ENCODE results near the gene MOV10L1.

Gene MOV10L1

GRCh38 chr22:50175921-50176849, 86.4 kb downstream of the MOV10L1 start:
- DNase-seq (ENCODE audit: low read depth in 3 of 3) = no peak

DNA sequence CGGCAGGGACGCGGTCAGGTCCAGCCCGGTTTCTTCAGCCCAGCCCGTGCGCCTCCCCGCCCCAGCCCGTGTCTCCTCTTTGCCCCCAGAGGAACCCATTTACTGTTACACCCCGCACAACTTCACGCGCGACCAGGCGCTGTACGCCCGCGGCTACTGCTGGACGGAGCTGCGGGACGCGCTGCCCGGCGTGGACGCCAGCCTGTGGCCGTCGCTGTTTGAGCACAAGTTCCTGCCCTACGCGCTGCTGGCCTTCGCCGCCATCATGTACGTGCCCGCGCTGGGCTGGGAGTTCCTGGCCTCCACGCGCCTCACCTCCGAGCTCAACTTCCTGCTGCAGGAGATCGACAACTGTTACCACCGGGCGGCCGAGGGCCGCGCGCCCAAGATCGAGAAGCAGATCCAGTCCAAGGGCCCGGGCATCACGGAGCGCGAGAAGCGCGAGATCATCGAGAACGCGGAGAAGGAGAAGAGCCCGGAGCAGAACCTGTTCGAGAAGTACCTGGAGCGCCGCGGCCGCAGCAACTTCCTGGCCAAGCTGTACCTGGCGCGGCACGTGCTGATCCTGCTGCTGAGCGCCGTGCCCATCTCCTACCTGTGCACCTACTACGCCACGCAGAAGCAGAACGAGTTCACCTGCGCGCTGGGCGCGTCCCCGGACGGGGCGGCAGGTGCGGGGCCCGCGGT, 87.2 kb downstream of the MOV10L1 start:
- DNase-seq (ENCODE audit: low read depth in 3 of 3) = no peak

- DNase-seq (ENCODE audit: low read depth in 3 of 3) = no peak
Measured at GRCh38 chr22:50177537-50178470, 88.0 kb downstream of the MOV10L1 start.

GRCh38 chr22:50178471-50178864, 88.7 kb downstream of the MOV10L1 start:
- DNase-seq (ENCODE audit: low read depth in 3 of 3) = no peak

- DNase-seq (ENCODE audit: low read depth in 3 of 3) = no peak
Measured at GRCh38 chr22:50178871-50179869, 89.4 kb downstream of the MOV10L1 start.

GRCh38 chr22:50179937-50180726, 90.3 kb downstream of the MOV10L1 start:
- no peak for DNase-seq (ENCODE audit: low read depth in 3 of 3)

- DNase-seq (ENCODE audit: low read depth in 3 of 3) = no peak
Measured at GRCh38 chr22:50180727-50181521, 91.1 kb downstream of the MOV10L1 start.

DNA sequence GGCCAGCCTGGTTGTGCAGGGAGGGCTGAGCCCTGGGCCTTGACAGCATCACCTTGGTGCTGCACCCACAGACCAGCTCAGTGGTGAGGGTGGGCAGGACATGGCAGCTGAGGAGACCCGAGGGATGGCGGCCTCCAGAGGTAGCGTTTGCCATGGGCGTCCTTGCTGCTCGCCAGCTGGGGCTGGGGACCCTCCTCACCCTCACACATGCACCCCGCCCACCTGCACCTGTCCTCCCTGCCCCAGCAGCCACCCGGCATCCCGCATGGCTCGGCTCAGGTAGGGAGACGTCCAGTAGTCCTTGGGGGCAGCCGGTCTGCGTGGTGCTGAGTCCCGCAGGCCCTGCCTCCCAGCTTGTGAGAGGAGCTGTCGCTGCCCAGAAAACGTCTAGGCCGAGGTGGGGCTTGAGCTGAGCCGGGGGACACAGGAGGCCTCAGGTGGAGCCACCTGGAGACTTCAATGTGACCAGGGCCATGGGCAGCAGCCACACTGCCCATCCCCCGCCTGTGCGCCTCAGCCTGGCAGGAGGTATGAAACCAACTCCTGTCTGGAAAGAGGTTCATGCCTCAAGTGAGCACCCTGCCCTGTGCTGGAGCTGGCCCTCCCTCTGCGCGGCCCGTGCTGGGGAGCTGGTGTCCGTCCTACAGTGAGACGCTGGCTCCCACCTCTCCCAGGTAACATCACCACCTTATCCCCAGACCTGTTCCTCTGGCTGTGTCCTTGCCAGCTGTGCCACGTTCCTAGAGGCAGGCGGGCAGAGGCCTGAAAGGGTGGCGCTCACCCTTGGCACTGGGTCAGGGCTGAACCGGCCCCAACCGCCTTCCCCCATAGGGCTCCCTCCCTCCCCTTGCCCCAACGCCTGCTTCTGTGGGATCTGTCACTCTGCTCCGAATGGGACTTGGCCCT, 92.6 kb downstream of the MOV10L1 start:
- no peak for DNase-seq (ENCODE audit: low read depth in 3 of 3)

DNA sequence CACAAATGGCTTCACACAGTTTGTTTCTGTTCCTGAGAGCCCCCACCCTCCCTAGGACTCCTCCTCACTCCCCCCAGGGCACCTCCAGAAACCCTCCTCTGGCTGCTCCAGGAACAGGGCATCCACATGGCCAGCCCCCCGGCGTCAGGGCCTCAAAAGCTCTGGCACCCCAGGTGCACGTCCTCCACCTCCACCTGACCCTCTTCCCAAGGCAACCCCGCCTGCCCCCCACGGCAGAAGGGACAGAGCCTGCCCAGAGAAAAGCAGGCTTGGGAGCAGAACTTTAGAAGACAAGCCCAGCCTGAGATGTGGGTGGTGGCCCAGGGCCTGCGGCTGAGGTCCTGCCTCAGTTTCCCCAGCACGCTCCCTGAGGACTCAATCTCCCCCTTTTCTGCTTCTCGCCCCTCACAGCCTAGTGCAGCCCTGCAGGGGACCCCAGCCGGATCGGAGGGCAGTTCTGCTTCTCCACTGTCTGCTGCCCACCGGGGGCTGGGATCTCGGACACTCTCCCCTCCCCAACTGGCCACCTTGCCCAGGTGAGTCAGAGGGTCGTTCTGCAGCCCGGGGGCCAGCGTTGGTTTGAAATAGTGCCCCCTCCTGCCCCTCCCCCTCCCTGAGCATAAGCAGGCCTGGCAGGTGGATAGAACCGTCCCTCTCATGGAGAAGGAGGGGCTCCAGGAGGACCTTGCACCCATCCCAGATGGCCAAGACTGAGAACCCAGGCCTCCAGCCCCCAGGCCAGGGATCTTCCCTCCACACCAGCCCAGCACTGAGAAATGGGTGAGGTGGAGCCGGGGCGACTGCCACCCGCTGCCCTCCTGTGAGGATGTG, 93.5 kb downstream of the MOV10L1 start:
- DNase-seq (ENCODE audit: low read depth in 3 of 3) = no peak

GRCh38 chr22:50184004-50184901, 94.4 kb downstream of the MOV10L1 start:
- DNase-seq (ENCODE audit: low read depth in 3 of 3) = no peak

DNA sequence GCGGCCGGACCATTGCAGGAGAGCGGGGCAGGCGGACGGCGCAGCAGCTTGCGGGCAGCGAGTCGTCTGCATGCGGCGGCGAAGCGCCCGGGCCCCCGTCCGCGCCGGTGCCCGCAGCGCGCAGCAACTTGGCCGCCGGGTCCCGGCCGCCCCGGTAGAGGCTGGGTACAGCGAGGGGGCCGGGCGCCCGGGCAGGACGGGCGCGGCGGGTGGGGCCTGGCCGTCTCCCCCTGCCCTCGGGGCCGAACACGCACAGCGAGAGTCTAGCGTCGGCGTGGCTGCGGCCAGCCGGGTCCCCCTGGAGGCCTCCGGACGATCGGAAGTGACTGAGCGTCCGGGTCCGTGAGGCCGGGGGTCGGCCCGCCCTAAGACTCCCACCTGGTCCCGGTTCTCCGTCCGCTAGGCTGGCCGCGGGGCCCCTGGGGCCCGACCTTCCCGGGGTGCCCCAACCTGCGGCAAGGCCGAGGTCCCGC, 95.1 kb downstream of the MOV10L1 start:
- DNase-seq (ENCODE audit: low read depth in 3 of 3) = no peak

GRCh38 chr22:50185375-50186087, 95.7 kb downstream of the MOV10L1 start, which contains the start of gene TRABD:
TRABD (plus strand) TSS chr22:50185913; CDS start chr22:50193061, 7,148 bp downstream.
- DNase-seq (ENCODE audit: low read depth in 3 of 3) = peak; percentile 76 to 88 (median 81)

DNA sequence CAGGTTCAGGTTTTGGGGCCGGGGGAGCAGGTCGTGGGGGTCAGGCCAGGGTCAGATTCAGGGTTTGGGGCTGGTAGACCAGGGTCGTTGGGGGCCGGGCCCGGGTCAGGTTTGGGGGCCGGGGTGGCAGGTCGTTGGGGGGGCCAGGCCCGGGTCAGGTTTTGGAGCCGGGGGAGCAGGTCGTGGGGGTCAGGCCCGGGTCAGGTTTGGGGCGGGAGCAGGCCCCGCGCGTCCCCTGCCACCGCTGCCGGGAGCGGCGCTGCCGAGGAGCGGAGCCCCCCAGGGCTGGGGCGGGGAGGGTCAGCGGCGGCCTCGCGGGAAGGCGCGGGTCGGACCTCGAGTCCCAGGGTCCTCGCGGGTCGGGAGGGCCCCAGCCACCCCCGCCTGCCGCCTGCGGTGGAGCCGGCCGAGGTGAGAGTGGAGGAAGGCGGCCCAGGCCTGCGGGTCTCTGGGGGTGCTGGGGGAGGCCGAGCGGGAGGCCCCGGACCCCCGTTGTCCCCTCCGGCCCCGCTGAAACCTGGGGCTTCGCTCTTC, 96.4 kb downstream of the MOV10L1 start:
- DNase-seq (ENCODE audit: low read depth in 3 of 3) = no peak

DNA sequence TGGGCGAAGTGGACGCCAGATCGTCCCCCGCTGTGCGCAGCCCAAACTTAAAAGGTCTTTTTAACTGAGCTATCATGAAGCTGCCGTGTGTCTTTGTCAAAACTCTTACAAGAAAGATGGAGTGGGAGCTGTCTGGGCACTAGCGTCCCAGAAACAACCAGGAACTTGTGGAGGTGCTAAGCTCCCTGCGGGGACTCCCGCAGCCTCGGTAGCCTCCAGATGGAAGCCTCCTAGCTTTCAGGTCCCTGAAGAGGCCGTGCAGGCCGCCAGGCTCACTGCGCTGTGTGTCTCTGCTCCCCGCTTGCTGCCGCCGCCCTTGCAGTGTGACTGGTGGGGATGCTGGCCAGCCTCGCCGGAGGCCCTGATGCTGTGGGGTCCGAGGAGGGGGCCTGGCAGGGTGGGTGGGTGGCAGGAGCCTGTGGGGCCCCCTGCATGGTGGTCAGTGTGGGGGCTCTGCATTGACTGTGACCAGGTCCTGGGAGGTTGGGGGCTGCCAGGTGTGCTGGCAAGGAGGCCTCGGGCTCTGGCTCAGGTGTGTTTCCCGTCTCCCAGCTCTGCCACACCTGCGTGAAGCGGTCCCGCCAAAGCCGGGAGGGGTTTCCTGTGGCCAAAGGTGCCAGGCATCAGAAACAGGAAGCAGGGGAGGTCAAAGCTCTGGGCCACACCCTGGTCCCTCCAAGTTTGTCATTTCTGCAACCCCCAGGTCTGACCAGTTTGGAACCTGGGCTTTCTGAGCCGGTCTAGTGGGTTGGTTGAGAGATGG, 97.1 kb downstream of the MOV10L1 start:
- no peak for DNase-seq (ENCODE audit: low read depth in 3 of 3)

Data from stimulated activated CD4-positive, alpha-beta T cell treated with anti-CD3 and anti-CD28 coated beads, TNF-alpha, amount 100 ng/mL, for 24 hours (primary cell).